ENCODE data around the gene SUPT20HL2. TPM values are rescaled to one million over a fixed set of nuclear protein-coding genes. Genes with fewer than 3 reads are reported as not detected.

Gene SUPT20HL2
- total and polyA plus RNA-seq, 2 of the 8 experiments (the other 6 are each of a cell fraction or from before 2014, with no cell fraction given): not detected

- Histone ChIP-seq H2BK15ac (ENCODE audit: low read length) (no peak overlapping the region), H3K4me2 (ENCODE audit: insufficient read depth in 1 of 2, low read depth in 2 of 2, low read length in 2 of 2) (no peak overlapping the region), H3K14ac (ENCODE audit: insufficient read length) (no peak overlapping the region), H4K91ac (replicated peaks; ENCODE audit: insufficient read length, low read length) (no peak overlapping the region), H3K4me1 (replicated peaks in 1 of 4; ENCODE audit: control insufficient read depth in 3 of 4, insufficient read depth in 4 of 4, low read length in 3 of 4) (no peaks in the 10 kb centered on the region), H2BK120ac (replicated peaks; ENCODE audit: low read depth, low read length) (no peak overlapping the region), H3K4me3 (ENCODE audit: extremely low read depth in 1 of 4, insufficient read depth in 2 of 4, low read depth in 3 of 4, low read length in 4 of 4) (no peak overlapping the region), H3K9me3 (ENCODE audit: insufficient read depth in 2 of 2, low read depth in 1 of 2, low read length in 1 of 2) (no peaks in the 10 kb centered on the region), H3K27ac (ENCODE audit: low read depth, low read length) (no peak overlapping the region), H2BK12ac (ENCODE audit: low read depth, low read length) (no peak overlapping the region), H2AK5ac (ENCODE audit: low read depth, low read length) (no peak overlapping the region), H3K56ac (replicated peaks; ENCODE audit: insufficient read length, low read depth, low read length) (no peak overlapping the region), H2BK20ac (ENCODE audit: low read length) (no peak overlapping the region), H2BK5ac (ENCODE audit: low read depth, low read length) (no peak overlapping the region), H4K8ac (ENCODE audit: extremely low read depth, insufficient read depth, low read length) (no peak overlapping the region), H3K36me3 (ENCODE audit: control insufficient read depth in 2 of 4, insufficient read depth in 4 of 4, low read length in 3 of 4) (no peaks in the 10 kb centered on the region), H3K4ac (replicated peaks; ENCODE audit: insufficient read length, low read depth, low read length) (no peak overlapping the region), H3K18ac (ENCODE audit: extremely low read depth, low read length) (no peak overlapping the region), H3K23me2 (ENCODE audit: low read depth, low read length) (no peaks in the 10 kb centered on the region), H4K20me1 (replicated peaks in 1 of 2; ENCODE audit: control insufficient read depth in 1 of 2, insufficient read depth in 2 of 2, low read length in 2 of 2) (no peaks in the 10 kb centered on the region), H3K79me1 (ENCODE audit: low read depth, low read length) (no peaks in the 10 kb centered on the region), H3K27me3 (replicated peaks in 1 of 4; ENCODE audit: control insufficient read depth in 3 of 4, extremely low read depth in 1 of 4, insufficient read depth in 3 of 4, low read length in 3 of 4) (no peaks in the 10 kb centered on the region), H2AFZ (ENCODE audit: low read length) (no peak overlapping the region), H3K23ac (ENCODE audit: insufficient read length) (no peak overlapping the region), H3K9ac (replicated peaks in 1 of 4; ENCODE audit: extremely low read depth in 1 of 4, low read depth in 3 of 4, low read length in 3 of 4) (no peak overlapping the region), H4K5ac (ENCODE audit: insufficient read length, low read depth, low read length) (no peak overlapping the region), H3K79me2 (ENCODE audit: control insufficient read depth in 1 of 2, insufficient read depth in 2 of 2, low read length in 2 of 2) (no peaks in the 10 kb centered on the region)
- ChIA-PET CTCF (ENCODE audit: partially characterized antibody) (interaction anchor here (0.5 to 3.3 kb wide), 4 partner anchors 12 to 78 kb away, joined by 5 to 8 read pairs (median 6); no protein-coding TSS in a partner anchor), POLR2A (ENCODE audit: partially characterized antibody) (interaction anchor here (0.6 kb wide), 1 partner anchor 308 kb away, joined by 3 read pairs; no protein-coding TSS in a partner anchor)
- TF ChIP-seq POLR2AphosphoS5 (IDR thresholded peaks at IDR 0.05; ENCODE audit: low read depth, low read length) (no peak), FOSL1 (IDR thresholded peaks at IDR 0.05; ENCODE audit: insufficient read depth, low read depth, low read length) (no peak), BACH1 (IDR thresholded peaks at IDR 0.05; ENCODE audit: low read length) (no peak), NRF1 (IDR thresholded peaks at IDR 0.05; ENCODE audit: low read depth, low read length) (no peak), SIRT6 (IDR thresholded peaks at IDR 0.05; ENCODE audit: low read length) (no peak), SP4 (IDR thresholded peaks at IDR 0.05; ENCODE audit: low read length) (no peak), TCF12 (IDR thresholded peaks at IDR 0.05; ENCODE audit: low read depth, low read length) (no peak), RBBP5 (IDR thresholded peaks at IDR 0.05; ENCODE audit: borderline replicate concordance, low read depth, low read length) (no peak), MAX (IDR thresholded peaks at IDR 0.05) (no peak), ASH2L (IDR thresholded peaks at IDR 0.05; ENCODE audit: low read length) (no peak)
- DNase-seq (ENCODE audit: low read depth in 1 of 2, low spot score in 2 of 2) (no peak), FAIRE-seq (no peak)
- WGBS, 2 experiments (ENCODE audit: extremely low coverage in 1 of 2, insufficient coverage in 1 of 2, insufficient read length in 1 of 2, insufficient replicate concordance in 2 of 2, low coverage in 1 of 2, low lambda C conversion rate in 2 of 2, missing lambda C conversion rate in 1 of 2): 98% methylated on average over 4 of the region's 4 CpGs; no CpG with 5 or more reads in 1 of the 2 experiments
Observed at GRCh38 chrX:24292353-24292752, 21.5 kb downstream of the SUPT20HL2 start.
